ENCODE results near the gene ADCY5.
"Not testable (repeated sequence)": the region's sequence is repeated elsewhere in the genome, so short reads cannot be mapped to it uniquely, and the experiment has no call there.

Gene ADCY5

GRCh38 chr3:123488645-123489347, 39.9 kb upstream of the ADCY5 start:
- Histone ChIP-seq H3K4me1 (ENCODE audit: insufficient read depth, poor library complexity, severe bottlenecking) (no peaks in the 10 kb centered on the region), H3K27me3 (ENCODE audit: insufficient read depth, poor library complexity, severe bottlenecking) (no peaks in the 10 kb centered on the region), H3K27ac (ENCODE audit: poor library complexity, severe bottlenecking) (no peak overlapping the region), H3K9me3 (ENCODE audit: severe bottlenecking) (no peaks in the 10 kb centered on the region), H3K4me3 (ENCODE audit: severe bottlenecking) (no peak overlapping the region), H3K36me3 (ENCODE audit: low read depth) (peaks cover 24% of the 10 kb centered on the region)
- ATAC-seq (ENCODE audit: low read depth) = no peak
- no peak for DNase-seq (ENCODE audit: low spot score)
- TF ChIP-seq CTCF (IDR thresholded peaks at IDR 0.05; ENCODE audit: poor library complexity, severe bottlenecking) = no peak

GRCh38 chr3:123487063-123487462, 38.2 kb upstream of the ADCY5 start:
- DNase-seq (ENCODE audit: low spot score); H3K27ac ChIP-seq (ENCODE audit: poor library complexity, severe bottlenecking); H3K27me3 ChIP-seq (ENCODE audit: insufficient read depth, poor library complexity, severe bottlenecking); H3K4me3 ChIP-seq (ENCODE audit: severe bottlenecking); ATAC-seq (ENCODE audit: low read depth); H3K4me1 ChIP-seq (ENCODE audit: insufficient read depth, poor library complexity, severe bottlenecking); H3K9me3 ChIP-seq (ENCODE audit: severe bottlenecking): not testable (repeated sequence)
- H3K36me3 ChIP-seq (ENCODE audit: low read depth) = peaks cover 10% of the 10 kb centered on the region

- TF ChIP-seq CTCF (IDR thresholded peaks at IDR 0.05; ENCODE audit: poor library complexity, severe bottlenecking) = no peak
- H3K9me3 ChIP-seq (ENCODE audit: severe bottlenecking) = no peaks in the 10 kb centered on the region
- no peak overlapping the region for H3K4me3 ChIP-seq (ENCODE audit: severe bottlenecking)
- ATAC-seq (ENCODE audit: low read depth) = no peak
- no peaks in the 10 kb centered on the region for H3K4me1 ChIP-seq (ENCODE audit: insufficient read depth, poor library complexity, severe bottlenecking)
- no peak overlapping the region for H3K27ac ChIP-seq (ENCODE audit: poor library complexity, severe bottlenecking)
- H3K27me3 ChIP-seq (ENCODE audit: insufficient read depth, poor library complexity, severe bottlenecking) = no peaks in the 10 kb centered on the region
- peaks cover 10% of the 10 kb centered on the region for H3K36me3 ChIP-seq (ENCODE audit: low read depth)
- DNase-seq (ENCODE audit: low spot score) = no peak
Observed at GRCh38 chr3:123486460-123486859, 37.6 kb upstream of the ADCY5 start.

- TF ChIP-seq CTCF (IDR thresholded peaks at IDR 0.05; ENCODE audit: poor library complexity, severe bottlenecking) = no peak
- H3K9me3 ChIP-seq (ENCODE audit: severe bottlenecking) = no peaks in the 10 kb centered on the region
- no peak overlapping the region for H3K4me3 ChIP-seq (ENCODE audit: severe bottlenecking)
- no peak overlapping the region for H3K27ac ChIP-seq (ENCODE audit: poor library complexity, severe bottlenecking)
- H3K36me3 ChIP-seq (ENCODE audit: low read depth) = peaks cover 5% of the 10 kb centered on the region; the same call in 1 of the 2 replicates
- no peak for DNase-seq (ENCODE audit: low spot score)
- no peaks in the 10 kb centered on the region for H3K4me1 ChIP-seq (ENCODE audit: insufficient read depth, poor library complexity, severe bottlenecking)
- no peak for ATAC-seq (ENCODE audit: low read depth)
- no peaks in the 10 kb centered on the region for H3K27me3 ChIP-seq (ENCODE audit: insufficient read depth, poor library complexity, severe bottlenecking)
Observed at GRCh38 chr3:123485551-123485950, 36.7 kb upstream of the ADCY5 start.

GRCh38 chr3:123483146-123483545, 34.3 kb upstream of the ADCY5 start:
- no peak overlapping the region for H3K27ac ChIP-seq (ENCODE audit: poor library complexity, severe bottlenecking)
- DNase-seq (ENCODE audit: low spot score) (no peak), ATAC-seq (ENCODE audit: low read depth) (no peak)
- H3K27me3 ChIP-seq (ENCODE audit: insufficient read depth, poor library complexity, severe bottlenecking) = no peaks in the 10 kb centered on the region
- no peak for TF ChIP-seq CTCF (IDR thresholded peaks at IDR 0.05; ENCODE audit: poor library complexity, severe bottlenecking)
- H3K4me1 ChIP-seq (ENCODE audit: insufficient read depth, poor library complexity, severe bottlenecking) = no peaks in the 10 kb centered on the region
- no peak overlapping the region for H3K4me3 ChIP-seq (ENCODE audit: severe bottlenecking)
- no peaks in the 10 kb centered on the region for H3K36me3 ChIP-seq (ENCODE audit: low read depth)
- no peaks in the 10 kb centered on the region for H3K9me3 ChIP-seq (ENCODE audit: severe bottlenecking)
